Stimulated activated CD4-positive, alpha-beta T cell treated with anti-CD3 and anti-CD28 coated beads, Interleukin-12 subunit alpha, Interleukin-12 subunit beta, amount 100 ng/mL, for 48 hours (primary cell): ENCODE results near the gene ASS1.
"Not testable (repeated sequence)": the region's sequence is repeated elsewhere in the genome, so short reads cannot be mapped to it uniquely, and the experiment has no call there.

Source experiments
- DNase-seq, 3 donors: peaks; one replicate each; pipeline ENCODE4 v3.0.0-alpha.2; 2020; ENCODE audit warnings: low read depth in 2 of 3, low spot score in 1 of 3

The ASS1 gene

GRCh38 chr9:130433168-130433946, 11.4 kb upstream of the ASS1 start:
- DNase-seq, result peak; percentile 4 to 35 (median 27)

- no peak for DNase-seq
Observed at GRCh38 chr9:130433947-130434262, 10.9 kb upstream of the ASS1 start.

GRCh38 chr9:130434656-130435055, 10.1 kb upstream of the ASS1 start:
- not testable (repeated sequence) for DNase-seq

- DNase-seq, result no peak
Observed at GRCh38 chr9:130437011-130437789, 7.6 kb upstream of the ASS1 start.

GRCh38 chr9:130438382-130438981, 6.3 kb upstream of the ASS1 start:
- no peak for DNase-seq

- DNase-seq, result no peak
Observed at GRCh38 chr9:130441031-130441430, 3.7 kb upstream of the ASS1 start.

GRCh38 chr9:130442746-130443455, 1.9 kb upstream of the ASS1 start:
- no peak for DNase-seq

GRCh38 chr9:130443456-130443801, 1.3 kb upstream of the ASS1 start:
- DNase-seq, result no peak

- no peak for DNase-seq
Observed at GRCh38 chr9:130443840-130444492, 795 bp upstream of the ASS1 start.

- no peak for DNase-seq
Observed at GRCh38 chr9:130445268-130445983, 665 bp downstream of the ASS1 start.

GRCh38 chr9:130446101-130446861, 1.5 kb downstream of the ASS1 start:
- no peak for DNase-seq

GRCh38 chr9:130447193-130447816, 2.5 kb downstream of the ASS1 start:
- DNase-seq, result no peak

GRCh38 chr9:130448035-130448624, 3.4 kb downstream of the ASS1 start:
- no peak for DNase-seq

GRCh38 chr9:130448771-130449603, 4.2 kb downstream of the ASS1 start:
- DNase-seq, result no peak

- no peak for DNase-seq
Observed at GRCh38 chr9:130450344-130451003, 5.7 kb downstream of the ASS1 start.

- no peak for DNase-seq
Observed at GRCh38 chr9:130451004-130451390, 6.2 kb downstream of the ASS1 start.
